GM20000 (cell line): ENCODE measurements around the gene NBAS.
"Not testable (repeated sequence)": the region's sequence is repeated elsewhere in the genome, so short reads cannot be mapped to it uniquely, and the experiment has no call there.

Experiments used
- DNase-seq: peaks from one replicate; pipeline ENCODE4 v3.0.0; 2012; ENCODE audit warnings: low spot score
- CTCF ChIP-seq: IDR thresholded peaks from 2 replicates; pipeline ENCODE4 v1.5.1; 2012; ENCODE audit warnings: mild to moderate bottlenecking, control low read depth; ENCODE audit errors: extremely low read depth, missing control alignments

The NBAS gene

GRCh38 chr2:15218423-15219086, 342.6 kb downstream of the NBAS start:
- no peak for TF ChIP-seq CTCF
- DNase-seq = no peak

DNA sequence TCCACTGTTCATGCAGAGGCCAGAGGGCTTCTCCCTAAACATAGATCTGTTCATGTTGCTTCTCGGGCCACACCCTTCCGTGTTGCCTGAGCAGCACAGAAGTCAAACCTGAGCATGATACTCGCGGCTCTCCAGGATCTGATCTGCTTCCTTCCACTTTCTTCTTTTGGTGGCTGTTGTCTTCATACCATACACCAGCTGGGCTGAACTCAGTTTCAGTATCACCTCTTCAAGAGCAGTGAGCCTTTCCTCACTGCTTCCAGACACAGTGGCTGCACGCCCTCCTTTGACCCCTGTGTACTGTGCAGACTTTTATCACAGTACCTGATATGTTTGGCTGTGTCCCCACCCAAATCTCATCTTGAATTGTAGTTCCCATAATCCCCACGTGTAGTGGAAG, 348.9 kb downstream of the NBAS start:
- DNase-seq = no peak
- no peak for TF ChIP-seq CTCF

DNA sequence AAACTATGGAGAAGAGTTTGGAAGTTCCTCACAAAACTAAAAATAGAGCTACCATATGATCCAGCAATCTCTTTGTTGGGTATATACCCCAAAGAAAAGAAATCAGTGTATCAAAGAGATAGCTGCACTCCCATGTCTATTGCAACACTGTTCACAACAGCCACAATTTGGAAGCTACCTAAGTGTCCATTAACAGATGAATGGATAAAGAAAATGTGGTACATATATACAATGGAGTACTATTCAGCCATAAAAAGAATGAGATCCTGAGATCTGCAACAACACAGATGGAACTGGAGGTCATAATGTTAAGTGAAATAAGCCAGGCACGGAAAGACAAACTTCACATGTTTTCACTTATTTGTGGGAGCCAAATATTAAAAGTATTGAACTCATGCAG, 350.6 kb downstream of the NBAS start:
- DNase-seq = not testable (repeated sequence)

- DNase-seq = no peak
- no peak for TF ChIP-seq CTCF
Measured at GRCh38 chr2:15206419-15206818, 354.7 kb downstream of the NBAS start.

DNA sequence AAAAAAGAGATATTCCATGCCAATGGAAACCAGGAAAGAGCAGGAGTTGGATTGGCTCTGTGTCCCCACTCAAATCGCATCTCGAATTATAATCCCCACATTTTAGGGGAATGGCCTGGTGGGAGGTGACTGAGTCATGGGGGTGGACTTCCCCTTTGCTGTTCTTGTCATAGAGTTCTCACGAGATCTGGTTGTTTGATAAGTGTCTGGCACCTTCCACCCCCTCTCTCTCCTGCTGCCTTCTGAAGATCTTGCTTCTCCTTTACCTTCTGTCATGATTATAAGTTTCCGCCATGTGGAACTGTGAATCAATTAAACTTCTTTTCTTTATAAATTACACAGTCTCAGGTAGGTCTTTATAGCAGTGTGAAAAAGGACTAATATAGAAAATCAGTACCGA, 355.6 kb downstream of the NBAS start:
- no peak for DNase-seq
- TF ChIP-seq CTCF = no peak

- TF ChIP-seq CTCF = no peak
Measured at GRCh38 chr2:15201009-15201408, 360.1 kb downstream of the NBAS start.

GRCh38 chr2:15200581-15200980, 360.6 kb downstream of the NBAS start:
- DNase-seq = no peak
- no peak for TF ChIP-seq CTCF

More at GRCh38 chr2:15201009-15201408, 360.1 kb downstream of the NBAS start:
- no peak for DNase-seq

GRCh38 chr2:15198051-15198450, 363.1 kb downstream of the NBAS start:
- no peak for DNase-seq
- TF ChIP-seq CTCF = no peak
